DMS 273 (cell line): ENCODE data around the gene IMMP1L.

Experiments used
- DNase-seq: peaks from one replicate; lab custom pipeline; 2025; ENCODE audit not compliant: unreplicated experiment; lab: John Stamatoyannopoulos, UW

Gene IMMP1L

DNA sequence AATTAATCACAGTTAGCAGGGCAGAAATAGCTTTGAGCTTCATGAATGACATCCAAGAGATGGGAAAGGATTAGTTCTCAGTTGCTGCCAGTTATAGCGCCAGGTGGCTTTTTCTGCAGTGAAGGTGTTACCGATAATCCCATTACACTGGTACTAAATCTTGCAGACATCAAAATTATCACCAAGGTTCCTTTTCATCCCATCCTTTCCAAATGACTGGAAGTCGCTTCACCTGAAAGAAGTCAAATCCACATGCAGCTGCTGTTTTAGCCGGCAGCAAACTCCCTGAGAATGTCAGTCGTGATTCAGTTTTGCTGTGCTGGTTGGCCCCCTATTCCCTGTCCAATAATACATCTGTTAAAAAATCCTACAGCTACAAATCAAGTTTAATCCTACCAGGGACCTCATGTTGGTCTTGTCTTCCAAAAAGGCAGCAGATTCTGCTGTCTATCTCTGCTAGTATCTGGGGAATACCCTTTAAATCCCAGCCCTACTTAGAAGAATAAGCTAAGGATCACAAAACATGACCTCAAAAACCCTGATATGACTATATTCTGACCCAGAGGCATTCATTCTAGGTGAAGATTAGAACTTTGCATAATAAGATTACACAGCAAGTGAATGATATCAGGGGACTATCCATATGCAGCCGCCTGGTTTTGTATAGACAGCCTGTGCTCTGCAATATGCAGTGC is 31.7 kb downstream of the IMMP1L start:
- DNase-seq = no peak

DNA sequence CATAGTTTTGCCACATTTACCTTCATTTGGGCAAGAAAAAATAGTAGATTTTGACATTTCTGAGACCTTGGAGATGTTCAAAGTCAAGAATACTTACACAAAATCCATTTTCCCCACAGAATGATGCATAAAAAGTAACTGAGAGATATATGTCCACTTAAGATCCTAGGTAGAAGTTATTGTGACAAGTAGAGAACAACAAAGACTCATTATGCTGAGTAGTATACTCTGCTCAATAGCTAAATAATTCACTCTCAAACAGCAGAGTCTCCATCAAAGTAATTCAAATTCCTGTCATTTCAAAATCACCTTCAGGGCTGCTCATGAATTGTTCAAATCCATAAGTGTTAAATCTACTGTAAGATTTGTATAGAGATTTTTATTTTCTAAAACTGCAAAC is 35.3 kb downstream of the IMMP1L start:
- no peak for DNase-seq

DNA sequence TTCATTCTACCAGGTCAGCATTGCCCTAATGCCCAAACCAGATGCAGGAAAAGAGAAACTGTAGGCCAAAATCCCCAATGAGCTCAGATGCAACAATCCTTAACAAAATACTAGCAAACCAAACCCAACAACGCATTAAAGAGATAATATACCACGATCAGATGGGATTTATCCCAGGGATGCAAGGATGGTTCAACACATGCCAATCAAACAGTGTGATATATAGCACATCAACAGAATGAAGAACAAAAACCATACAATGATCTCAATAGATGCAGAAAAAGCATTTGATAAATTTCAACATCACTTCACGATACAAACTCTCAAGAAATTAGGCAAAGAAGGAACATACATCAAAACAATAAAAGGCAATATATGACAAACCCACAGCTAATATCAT is 45.0 kb downstream of the IMMP1L start:
- DNase-seq = no peak

DNA sequence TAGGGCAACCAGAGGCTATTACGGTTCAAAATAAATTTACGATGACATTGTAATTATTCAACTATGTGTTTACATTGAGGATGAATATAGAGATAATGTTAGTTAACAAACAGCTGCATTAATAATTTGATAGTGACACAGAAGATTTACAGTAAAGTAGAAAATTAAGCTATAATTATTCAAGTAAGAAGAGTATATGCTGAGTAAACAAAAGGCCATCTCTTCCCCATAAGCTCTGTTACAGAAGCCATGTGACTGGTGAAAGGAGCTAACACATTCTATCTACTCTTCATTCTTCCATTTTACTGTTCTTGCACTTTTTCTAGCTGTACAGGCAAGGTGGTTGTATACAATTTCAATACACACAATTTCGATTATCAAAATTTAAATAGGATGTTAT is 54.2 kb downstream of the IMMP1L start:
- DNase-seq = no peak

DNA sequence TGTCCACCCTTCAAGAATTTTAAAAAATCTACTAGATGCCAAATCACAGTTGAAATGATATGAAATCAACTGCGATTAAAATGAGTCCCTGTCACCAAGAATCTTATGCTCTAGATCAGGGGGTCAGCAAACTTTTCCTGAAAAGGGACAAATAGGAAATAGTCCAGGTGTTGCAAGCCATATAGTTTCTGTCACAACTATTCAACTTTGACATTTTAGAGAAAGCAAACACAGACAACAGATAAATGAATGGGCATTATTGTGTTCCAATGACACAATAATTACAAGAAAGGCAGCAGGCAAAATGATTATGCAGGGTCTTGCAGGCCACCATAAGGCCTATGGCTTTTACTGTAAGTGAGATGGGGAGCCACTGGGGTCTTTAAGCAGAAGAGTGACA is 58.6 kb downstream of the IMMP1L start:
- no peak for DNase-seq

DNA sequence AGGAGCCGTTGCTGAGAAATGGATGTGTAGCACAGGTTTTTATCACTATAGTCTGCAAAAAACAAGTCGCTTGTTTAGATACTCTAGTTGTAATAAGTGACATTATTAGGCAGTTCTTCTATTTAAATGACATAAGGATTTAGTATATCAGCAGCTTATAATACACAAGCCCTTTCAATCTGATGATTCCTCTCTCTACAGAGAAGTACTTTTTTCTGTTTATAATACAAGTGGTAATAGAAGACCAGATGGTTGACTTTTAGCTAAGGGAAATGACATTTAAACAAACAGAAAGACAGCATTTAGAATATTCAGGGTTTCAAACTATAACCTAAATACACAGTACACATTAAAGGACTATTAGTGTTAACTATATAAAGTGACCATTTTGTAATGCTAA is 60.4 kb downstream of the IMMP1L start:
- DNase-seq = no peak

DNA sequence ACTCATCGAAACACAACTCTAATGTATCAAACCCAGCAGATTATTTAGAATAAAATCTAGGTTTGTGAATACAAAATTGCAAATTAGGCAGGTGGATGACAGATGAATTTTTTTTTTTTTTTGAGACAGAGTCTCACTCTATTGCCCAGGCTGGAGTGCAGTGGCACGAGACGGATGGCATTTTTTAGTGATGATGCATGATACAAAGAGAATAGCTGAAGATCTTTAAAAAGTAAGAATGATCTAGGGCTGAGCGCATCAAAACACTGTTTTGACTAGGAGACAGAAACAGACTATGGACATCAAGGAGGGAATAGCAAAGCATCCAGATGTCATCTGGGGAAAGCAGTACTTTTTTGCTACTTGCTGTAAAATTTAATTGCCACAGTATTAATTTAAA is 63.8 kb downstream of the IMMP1L start:
- DNase-seq = no peak

DNA sequence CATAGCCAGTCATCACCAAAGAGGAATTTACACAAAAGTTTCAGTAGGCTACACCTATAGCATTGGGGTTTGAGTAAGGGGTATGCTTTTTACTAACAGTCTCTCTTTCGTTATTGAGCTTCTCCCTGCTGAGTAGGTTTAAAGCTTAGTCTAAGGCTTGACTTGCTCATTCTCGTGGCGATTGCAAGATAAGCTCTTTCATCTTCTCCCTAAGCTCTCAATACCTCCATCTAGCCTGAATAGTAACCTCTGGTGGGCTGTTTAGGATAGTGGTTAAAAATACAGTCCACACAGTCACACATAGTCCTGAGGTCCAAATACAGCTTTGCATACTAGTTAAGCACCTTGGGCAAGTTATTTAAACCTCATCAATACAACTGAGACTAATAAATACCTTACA is 65.6 kb downstream of the IMMP1L start:
- DNase-seq = no peak

DNA sequence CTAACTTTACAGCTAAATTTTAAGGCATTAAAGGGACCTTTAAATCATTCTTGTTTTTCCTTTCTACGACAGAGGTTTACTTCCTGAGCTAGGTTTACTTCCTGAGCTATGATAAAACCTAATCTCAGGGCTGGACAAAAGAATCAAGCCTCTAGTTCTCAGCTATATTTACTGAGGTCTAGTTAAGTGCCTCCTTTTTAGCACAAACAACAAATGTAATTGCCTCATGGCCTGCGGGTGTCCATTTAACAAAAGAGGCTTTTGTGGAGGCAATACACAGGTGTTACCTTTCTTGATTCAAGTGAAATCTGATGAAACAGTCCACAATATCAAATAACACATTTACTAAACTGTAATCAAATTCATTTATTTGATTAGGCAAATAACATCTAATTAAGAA is 67.3 kb downstream of the IMMP1L start:
- DNase-seq = no peak

DNA sequence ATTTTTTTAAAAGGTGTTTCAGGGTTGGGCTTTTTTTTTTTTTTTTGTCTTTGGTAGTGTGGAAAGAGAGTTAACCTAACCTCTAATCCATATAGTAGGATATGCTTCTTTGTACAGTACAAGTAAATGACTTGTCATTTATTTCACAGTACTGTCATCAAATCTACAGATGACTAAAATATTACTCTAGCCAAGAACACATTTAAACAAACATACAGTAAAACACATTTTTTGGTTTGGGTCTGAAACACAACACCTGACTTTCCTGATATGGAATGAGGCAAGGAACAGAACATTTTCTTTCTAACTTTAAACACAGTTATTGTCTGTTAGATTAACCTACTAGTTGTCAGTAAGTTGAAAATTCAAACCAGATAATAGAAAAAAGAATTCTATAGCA is 68.1 kb downstream of the IMMP1L start:
- no peak for DNase-seq

DNA sequence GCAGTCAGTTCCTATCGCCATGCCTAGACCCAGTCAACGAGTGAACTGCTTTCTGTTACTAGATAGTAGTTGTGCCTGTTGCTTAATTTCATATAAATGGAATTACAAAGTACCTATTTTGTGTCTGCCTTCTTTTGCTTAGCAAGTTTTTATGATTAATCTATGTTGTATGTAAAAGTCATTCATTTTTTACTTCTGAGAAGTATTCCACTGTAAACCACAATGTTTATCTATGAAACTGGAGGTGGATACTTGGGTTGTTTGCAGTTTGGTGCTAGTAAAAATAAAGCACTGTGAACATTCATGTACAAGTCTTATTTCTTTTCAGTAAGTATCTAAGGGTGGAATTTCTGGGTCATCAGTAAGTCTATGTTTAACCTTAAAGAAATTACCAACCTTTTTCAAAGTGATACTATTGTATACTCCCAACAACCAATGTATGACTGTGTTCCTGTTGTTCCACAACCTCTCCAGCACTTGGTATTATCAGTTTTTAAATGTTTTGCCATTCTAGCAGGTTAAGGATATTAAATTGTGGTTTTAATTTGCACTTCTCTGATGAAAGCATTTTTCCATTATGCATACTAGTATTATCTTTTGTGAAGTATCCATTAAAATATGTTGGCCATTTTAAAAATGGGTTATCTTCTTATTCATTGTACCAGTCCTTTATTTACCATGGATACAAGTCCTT is 71.5 kb downstream of the IMMP1L start:
- no peak for DNase-seq

DNA sequence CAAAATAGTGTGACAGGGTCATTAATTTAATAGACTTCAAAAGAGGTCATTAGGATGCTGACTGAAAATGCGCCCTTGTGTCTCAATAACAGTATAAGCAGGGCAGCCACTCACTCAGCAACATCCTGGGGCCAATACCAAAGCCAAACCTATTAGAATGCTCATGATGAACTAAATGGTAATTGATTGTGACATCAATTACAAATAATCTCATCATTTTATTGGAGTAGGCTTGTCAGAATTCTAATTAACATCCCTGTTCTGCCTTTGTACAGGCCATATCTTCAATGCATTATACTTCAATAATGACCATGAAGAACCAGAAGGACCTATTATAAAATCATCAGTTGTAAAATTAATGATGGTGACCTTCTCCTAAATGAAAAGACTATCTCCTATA is 75.6 kb downstream of the IMMP1L start:
- no peak for DNase-seq

DNA sequence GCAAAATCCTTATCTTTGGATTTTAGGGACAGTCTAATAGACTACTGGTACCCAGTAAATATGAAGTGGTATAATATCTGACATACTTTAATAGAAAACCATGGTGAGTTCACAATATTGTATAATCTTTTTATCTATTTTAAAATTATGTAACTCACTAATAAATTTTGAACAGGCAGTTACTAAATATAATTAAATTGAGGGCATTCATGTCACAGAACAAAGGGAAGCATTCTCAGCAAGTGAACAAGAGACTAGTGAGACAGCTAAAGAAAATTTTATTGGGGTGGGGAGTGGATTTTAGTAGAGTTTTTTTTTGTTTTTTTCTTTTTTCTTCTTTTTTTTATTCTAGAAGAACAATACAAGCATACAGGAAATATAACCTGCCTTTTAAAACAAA is 84.8 kb downstream of the IMMP1L start:
- no peak for DNase-seq

DNA sequence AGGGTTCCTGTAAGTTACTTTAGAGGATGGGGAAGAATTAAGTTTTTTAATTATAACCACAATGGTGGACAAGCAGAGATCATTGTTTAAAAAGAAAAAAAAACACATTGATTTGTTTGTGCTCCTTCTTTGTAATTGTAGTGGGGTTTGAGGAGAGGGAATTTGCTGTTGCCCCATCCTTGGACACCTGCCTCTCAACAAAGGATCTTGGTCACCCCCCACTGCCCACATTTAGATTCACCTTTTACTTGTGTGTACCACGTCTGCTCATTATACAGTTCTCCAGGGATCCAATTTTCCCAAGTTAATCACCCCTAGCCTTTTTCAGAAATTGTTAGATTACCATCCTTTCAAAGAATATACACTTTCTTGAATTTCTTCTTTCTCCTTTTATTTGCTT is 86.7 kb downstream of the IMMP1L start:
- no peak for DNase-seq

DNA sequence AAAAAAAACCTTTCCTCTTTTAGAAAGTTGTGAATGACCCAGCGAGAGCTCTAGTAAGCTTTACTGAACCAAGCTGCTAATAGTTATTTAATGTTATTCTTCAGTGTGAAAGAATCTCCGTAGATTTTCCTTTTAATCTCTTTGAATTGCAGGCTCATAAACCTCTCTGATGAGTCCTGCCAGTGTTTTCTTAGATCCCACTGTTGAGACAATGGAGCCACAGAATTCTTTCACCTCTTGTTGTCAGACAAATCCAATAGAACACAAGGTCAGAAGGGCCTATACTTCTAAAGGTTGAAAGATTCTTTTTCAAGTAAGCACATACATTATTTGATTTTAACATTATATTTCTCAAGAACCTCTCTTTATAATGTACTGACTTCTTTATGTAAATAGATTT is 87.6 kb downstream of the IMMP1L start:
- DNase-seq = no peak

DNA sequence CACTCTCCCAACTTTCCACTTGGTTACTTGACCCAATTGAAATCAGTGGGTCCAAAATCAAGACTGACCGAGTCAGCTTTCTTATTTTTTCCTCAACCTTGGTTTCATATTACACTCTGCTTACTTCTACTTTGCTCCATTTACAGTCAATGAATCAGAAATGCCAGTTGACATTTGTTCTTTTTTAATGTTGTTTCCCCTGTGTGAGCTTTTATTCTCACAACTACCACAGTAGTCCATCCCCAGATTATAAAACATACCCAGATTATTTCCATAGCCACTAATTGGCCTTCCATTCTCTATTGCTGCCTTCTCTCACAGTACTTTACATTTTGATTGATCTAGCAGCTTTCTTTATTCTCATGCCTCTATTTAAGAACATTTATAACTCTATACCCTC is 89.8 kb downstream of the IMMP1L start:
- no peak for DNase-seq

DNA sequence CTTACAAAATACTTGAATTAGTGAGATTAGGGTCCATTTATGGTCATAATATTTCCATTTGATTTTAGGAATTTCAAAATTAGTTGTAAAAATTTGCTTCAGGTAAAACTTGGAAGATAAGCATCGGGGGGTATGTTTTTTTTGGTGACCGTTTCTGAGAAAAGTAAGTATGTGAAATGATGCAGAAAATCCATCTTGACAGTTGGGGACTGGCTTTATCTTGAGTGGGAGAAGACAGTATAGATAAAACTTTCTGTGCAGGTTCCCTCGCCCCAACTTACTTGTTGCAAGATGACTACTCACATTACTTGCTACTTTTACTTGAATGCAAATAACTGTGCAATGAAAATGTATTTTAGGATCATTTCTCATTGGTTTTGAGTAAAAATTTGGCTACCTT is 90.3 kb downstream of the IMMP1L start:
- DNase-seq = no peak

DNA sequence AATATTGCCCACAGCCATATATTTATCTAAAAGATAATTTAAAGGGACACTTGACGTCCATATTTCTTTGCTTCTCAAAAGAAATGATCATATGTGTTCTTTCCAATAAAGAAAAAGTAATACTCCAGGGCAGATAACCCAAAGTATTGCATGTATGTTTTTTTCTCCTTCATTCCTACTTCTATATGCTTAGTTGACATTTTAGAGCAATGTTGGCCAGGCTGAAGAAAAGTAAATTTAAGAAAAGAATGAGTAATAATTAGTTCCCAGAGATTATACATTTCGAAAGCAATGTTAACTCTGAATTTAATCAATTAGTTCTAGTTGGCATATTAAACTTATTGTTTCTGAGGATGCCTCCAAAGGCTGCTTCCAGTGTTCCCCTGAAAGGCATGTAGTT is 91.6 kb downstream of the IMMP1L start:
- DNase-seq = no peak

DNA sequence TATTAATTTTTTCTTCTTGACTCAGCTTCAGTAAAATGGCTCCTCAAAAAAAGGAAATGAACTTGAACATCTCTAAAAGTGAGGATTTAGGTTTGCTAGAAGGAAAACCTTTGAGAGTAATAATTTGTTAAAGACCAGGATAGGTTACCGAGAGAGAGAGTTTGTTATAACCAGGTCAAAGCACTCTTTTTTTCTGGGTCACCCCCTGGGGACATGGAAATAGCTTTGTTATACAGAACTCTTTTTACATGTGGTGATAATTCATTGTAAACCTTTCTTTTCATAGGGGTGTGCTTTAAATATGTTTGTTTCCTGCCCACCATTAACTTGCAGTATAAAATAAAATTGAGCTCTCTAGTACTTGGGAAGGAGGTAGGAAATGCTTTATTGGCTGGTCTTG is 92.1 kb downstream of the IMMP1L start:
- DNase-seq = no peak

DNA sequence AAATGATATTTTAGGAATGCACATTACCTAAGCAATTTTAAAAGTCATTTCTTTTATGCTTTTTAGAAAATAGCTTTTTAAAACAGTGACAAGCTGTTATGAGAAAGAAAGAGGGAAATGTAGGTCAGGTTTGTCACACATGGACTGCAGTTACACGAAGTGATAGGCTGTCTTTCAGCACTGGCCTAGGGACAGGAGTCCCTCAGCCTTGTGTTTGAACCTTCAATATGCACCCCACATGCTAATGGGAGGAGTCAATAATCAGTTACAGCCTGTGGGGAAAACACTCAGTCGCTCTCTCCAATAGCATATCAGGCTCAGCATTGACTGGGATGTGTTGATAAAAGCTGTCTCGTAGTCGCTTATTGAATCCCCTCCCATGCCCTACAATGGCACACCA is 94.0 kb downstream of the IMMP1L start:
- no peak for DNase-seq

DNA sequence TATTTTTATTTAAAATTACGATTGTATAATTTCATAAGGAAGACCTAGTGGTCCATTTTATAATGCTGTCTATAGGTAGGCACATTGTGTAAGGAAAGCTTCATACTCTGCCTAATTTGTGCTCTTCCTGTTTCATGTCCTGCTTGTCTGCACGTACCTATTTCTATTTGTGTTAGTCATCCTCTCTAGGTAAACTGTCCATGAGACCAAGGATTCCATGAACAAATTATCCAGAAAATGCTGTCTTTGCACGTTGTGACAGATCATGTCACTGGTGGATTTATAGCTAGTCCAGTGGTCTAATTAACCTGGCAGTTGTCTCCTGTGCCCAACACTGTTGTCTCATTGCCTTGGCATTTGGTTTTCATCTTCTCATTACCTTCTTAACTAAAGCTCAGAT is 95.1 kb downstream of the IMMP1L start:
- no peak for DNase-seq

DNA sequence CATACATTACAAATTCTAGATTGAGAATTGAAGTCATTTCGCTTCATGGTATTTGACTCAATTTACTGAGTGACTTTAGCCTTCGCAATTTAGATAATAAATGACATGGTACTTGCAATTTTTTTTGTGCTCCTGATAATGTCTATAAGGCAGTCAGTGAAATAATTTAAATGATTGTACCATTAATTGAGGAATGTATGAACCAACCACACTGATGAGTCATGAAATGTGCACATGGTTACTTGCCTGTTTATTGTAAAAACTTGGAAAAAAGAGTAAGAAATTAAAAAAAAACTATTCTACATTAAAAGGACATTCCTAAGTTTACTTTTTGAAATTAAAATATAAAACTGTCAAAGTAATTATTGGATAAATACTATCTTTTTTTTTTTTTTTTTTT is 96.5 kb downstream of the IMMP1L start:
- DNase-seq = no peak

DNA sequence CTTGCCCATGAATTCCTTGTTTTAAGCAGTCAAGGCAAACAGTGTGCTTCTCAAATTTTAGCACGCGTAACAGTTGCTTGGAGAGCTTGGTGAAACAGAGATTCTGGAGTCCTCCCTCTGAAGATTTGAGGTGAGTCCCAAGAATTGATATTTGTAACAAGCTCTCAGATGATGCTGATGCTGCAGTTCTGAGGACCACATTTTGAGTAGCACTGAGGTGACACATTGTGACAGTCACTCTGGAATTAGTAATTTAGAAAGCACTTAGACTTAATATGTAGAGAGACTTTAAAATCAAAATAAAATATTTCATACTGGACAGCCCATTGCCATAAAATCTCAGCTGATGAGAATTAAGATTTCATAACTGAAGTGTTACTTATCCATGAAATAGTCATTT is 101.2 kb downstream of the IMMP1L start:
- DNase-seq = no peak
